Osteocyte (in vitro differentiated cells): Measurements from ENCODE around the gene SCFD2. TPM values are rescaled to one million over a fixed set of nuclear protein-coding genes. Genes with fewer than 3 reads are reported as not detected.

Experiments used
- DNase-seq: peaks from one replicate; pipeline ENCODE4 v3.0.0; 2021; ENCODE audit warnings: mixed read lengths; ENCODE audit not compliant: unreplicated experiment; ENCODE audit errors: extremely low spot score
- H3K27ac Mint-ChIP-seq: one replicate; pipeline ENCODE4 v1.8.0; 2021; ENCODE audit warnings: mild to moderate bottlenecking, mixed read lengths; ENCODE audit not compliant: unreplicated experiment
- H3K27me3 Mint-ChIP-seq: one replicate; pipeline ENCODE4 v1.8.0; 2021; ENCODE audit warnings: mixed read lengths; ENCODE audit not compliant: unreplicated experiment
- H3K36me3 Mint-ChIP-seq: one replicate; pipeline ENCODE4 v1.8.0; 2021; ENCODE audit warnings: mixed read lengths; ENCODE audit not compliant: unreplicated experiment
- H3K4me1 Mint-ChIP-seq: one replicate; pipeline ENCODE4 v1.8.0; 2021; ENCODE audit warnings: mixed read lengths; ENCODE audit not compliant: unreplicated experiment
- H3K4me3 Mint-ChIP-seq: one replicate; pipeline ENCODE4 v1.8.0; 2021; ENCODE audit warnings: mild to moderate bottlenecking, moderate library complexity, mixed read lengths; ENCODE audit not compliant: unreplicated experiment
- H3K9me3 Mint-ChIP-seq: one replicate; pipeline ENCODE4 v1.8.0; 2021; ENCODE audit warnings: mixed read lengths; ENCODE audit not compliant: unreplicated experiment
- total RNA-seq: library from RNA; stranded (reverse); gene quantifications from 2 replicates; pipeline ENCODE4 v1.2.1, GENCODE V29; 2021
- TF ChIP-seq, protein P1 (sequence below): fragments of 200-600 bp; sonication (generic); IDR thresholded peaks from 2 replicates; pipeline ENCODE4 v1.5.0; 2021; ENCODE audit warnings: antibody characterized with exemption, mild to moderate bottlenecking, moderate library complexity

SCFD2 gene
- total RNA-seq, 1 donor from 2014 or later, result 14.0 TPM

DNA sequence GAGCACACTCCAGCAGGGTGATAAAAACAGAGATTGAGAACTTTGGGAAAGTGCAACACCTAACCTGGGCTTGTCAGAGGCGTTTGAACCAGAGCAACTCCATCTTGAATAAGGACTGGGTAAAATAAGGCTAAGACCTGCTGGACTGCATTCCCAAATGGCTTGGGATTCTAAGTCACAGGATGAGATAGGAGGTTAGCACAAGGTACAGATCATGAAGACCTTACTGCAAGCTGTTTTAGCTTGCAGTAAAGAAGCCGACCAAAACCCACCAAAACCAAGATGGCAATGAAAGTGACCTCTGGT is 43.9 kb downstream of the SCFD2 start:
- H3K27ac Mint-ChIP-seq, result peak overlapping the region; percentile 88

DNA sequence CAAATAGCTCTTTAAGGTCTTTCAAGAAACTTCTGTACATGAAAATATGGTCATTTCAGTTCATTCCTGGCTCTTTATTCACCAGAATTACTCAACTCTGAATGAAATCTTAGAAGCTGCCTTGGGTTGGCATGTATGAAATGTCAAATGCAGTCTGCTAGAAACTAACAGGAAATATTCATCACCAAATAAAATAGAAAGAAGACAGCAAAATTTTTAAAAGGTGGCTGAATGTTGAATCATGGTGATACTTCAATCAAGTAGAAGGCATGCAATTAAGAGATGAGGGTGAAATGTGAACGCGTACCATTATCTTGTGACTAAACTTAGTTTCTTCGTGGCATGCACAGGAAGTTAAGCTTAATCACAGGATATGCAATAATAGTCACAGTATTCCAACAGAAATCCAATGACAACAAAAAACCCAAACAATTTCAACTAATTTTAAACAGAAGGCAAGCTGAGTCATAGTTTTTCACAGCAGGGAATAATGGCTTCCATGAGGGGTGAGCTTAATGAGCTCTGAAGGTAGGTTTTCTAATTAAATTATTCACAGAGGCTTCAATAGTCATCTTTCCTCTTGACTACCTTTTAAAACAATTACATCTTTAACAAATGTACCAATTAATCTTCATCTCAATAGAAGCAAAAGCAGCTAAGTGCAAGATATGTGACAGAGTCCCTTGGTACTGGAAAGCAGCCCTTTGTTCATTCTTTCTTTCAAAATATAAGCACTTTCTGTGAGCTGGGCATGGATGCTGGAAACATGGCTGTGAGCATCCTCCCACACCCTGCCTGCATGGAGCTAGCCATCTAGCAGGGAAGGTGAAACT is 44.5 kb downstream of the SCFD2 start:
- Mint-ChIP-seq H3K9me3 (no peaks in the 10 kb centered on the region), H3K4me3 (peak overlapping the region; percentile 63)
- no peak for DNase-seq

More for the DNA sequence above, 43.9 kb downstream of the SCFD2 start:
- no peaks in the 10 kb centered on the region for H3K9me3 Mint-ChIP-seq
- H3K4me1 Mint-ChIP-seq, result peaks cover 18% of the 10 kb centered on the region
- H3K4me3 Mint-ChIP-seq, result no peak overlapping the region
- H3K27me3 Mint-ChIP-seq, result no peaks in the 10 kb centered on the region
- no peaks in the 10 kb centered on the region for H3K36me3 Mint-ChIP-seq
- no peak for DNase-seq
- TF ChIP-seq, protein P1, sequence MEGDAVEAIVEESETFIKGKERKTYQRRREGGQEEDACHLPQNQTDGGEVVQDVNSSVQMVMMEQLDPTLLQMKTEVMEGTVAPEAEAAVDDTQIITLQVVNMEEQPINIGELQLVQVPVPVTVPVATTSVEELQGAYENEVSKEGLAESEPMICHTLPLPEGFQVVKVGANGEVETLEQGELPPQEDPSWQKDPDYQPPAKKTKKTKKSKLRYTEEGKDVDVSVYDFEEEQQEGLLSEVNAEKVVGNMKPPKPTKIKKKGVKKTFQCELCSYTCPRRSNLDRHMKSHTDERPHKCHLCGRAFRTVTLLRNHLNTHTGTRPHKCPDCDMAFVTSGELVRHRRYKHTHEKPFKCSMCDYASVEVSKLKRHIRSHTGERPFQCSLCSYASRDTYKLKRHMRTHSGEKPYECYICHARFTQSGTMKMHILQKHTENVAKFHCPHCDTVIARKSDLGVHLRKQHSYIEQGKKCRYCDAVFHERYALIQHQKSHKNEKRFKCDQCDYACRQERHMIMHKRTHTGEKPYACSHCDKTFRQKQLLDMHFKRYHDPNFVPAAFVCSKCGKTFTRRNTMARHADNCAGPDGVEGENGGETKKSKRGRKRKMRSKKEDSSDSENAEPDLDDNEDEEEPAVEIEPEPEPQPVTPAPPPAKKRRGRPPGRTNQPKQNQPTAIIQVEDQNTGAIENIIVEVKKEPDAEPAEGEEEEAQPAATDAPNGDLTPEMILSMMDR, result no peak

DNA sequence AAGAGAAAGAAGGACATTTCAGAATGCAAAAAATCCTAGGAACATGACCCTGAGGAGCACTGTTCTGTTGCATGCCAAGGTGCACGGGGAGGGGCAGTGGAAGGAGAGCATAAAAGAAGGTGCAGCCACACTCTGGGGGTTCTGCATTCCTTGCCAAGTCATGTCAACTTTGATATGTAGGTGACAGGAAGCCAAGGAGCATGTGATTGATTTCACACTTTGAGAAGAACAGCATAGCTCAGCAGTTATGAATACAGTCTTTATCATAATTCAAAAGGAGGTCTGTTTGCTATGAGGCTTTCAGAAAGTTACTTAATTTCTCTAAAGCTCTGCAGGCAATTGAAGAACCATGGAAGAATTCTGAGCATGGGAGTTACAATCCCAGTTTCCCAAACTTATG is 50.6 kb downstream of the SCFD2 start:
- TF ChIP-seq, protein P1, result no peak
- Mint-ChIP-seq H3K4me3 (no peak overlapping the region), H3K4me1 (peaks cover 11% of the 10 kb centered on the region), H3K9me3 (no peaks in the 10 kb centered on the region), H3K36me3 (no peaks in the 10 kb centered on the region), H3K27me3 (no peaks in the 10 kb centered on the region), H3K27ac (no peak overlapping the region)
- DNase-seq, result no peak

More for the DNA sequence above, 44.5 kb downstream of the SCFD2 start:
- H3K4me1 Mint-ChIP-seq, result peaks cover 18% of the 10 kb centered on the region
- no peaks in the 10 kb centered on the region for H3K27me3 Mint-ChIP-seq
- peak overlapping the region; percentile 88 for H3K27ac Mint-ChIP-seq
- TF ChIP-seq, protein P1, result no peak
- H3K36me3 Mint-ChIP-seq, result no peaks in the 10 kb centered on the region

DNA sequence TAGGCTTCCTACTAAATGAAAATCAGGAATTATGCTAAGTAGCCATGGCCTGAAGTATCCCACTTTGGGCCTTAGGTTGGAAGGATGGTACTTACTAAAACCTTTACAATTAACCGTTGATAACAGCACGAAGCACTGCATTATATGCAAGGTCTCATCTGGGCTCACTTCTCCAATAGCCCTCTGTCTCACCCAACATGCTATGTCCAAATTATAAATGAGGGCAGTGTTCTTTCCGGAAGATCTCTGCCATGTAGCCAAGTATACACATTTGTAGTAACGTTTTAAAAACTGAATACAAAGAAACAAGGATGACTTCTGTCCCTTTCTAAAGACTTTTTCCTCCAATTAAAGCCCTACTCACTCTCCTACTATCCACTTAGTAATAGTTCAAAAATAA is 51.6 kb downstream of the SCFD2 start:
- H3K4me1 Mint-ChIP-seq, result peaks cover 15% of the 10 kb centered on the region
- H3K9me3 Mint-ChIP-seq, result no peaks in the 10 kb centered on the region
- H3K27ac Mint-ChIP-seq, result no peak overlapping the region
- no peak overlapping the region for H3K4me3 Mint-ChIP-seq
- no peaks in the 10 kb centered on the region for H3K36me3 Mint-ChIP-seq
- H3K27me3 Mint-ChIP-seq, result no peaks in the 10 kb centered on the region
- TF ChIP-seq, protein P1, result no peak
- no peak for DNase-seq

DNA sequence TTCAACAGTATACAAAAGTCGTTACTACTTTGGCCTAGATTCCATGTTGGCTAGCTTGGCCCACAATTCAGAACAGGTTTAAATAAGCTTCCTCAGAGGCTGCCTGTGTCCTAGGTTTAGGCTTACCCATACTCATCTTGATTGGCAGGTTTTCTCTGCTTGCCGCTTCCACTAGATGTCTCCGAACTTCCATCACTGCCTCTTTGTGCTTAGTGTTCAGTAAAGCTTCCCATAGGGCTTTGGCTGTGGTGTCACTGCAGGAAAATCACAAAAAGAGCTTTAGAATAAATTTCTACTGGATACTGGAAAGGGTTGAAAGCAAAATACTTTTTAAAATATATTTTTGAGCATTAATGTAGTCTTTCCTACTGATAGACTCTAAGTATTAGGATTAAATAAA is 52.4 kb downstream of the SCFD2 start:
- Mint-ChIP-seq H3K36me3 (no peaks in the 10 kb centered on the region), H3K27me3 (no peaks in the 10 kb centered on the region), H3K27ac (no peak overlapping the region), H3K9me3 (no peaks in the 10 kb centered on the region), H3K4me3 (no peak overlapping the region), H3K4me1 (peaks cover 18% of the 10 kb centered on the region)
- DNase-seq, result no peak
- TF ChIP-seq, protein P1, result peak; percentile 63
